Right ventricle myocardium inferior (tissue), 1 donor: ENCODE measurements around the gene ZNF277. TPM values are rescaled to one million over a fixed set of nuclear protein-coding genes. Genes with fewer than 3 reads are reported as not detected.

Experiments
- ATAC-seq: fragments of 200-7000 bp; cut with Tn5 transposase; one replicate; pipeline ENCODE4 v1.9.1; 2020; ENCODE audit warnings: mild to moderate bottlenecking, moderate library complexity
- DNase-seq: peaks from one replicate; pipeline ENCODE4 v3.0.0; 2021; ENCODE audit errors: missing footprints
- intact Hi-C: fragments of 100-400 bp; cut with DNase I; formaldehyde crosslinking; loops from one replicate; pipeline ENCODE4 v1.11.0; 2022
- total RNA-seq: library from RNA; stranded (reverse); fragmentation: NEBNext Ultra II Directional; extraction: Animal tissue kit (Norgen Biotek cat#: 25700); gene quantifications from one replicate; pipeline ENCODE4 v1.2.1, GENCODE V29; 2021
- donor health status: DM: no; HTN: yes; CAD: no; lungs with severe emphysema.

ZNF277 gene
- total RNA-seq, 1 donor from 2014 or later, result 15.7 TPM

- ATAC-seq (no peak), DNase-seq (no peak)
- intact Hi-C loops, result no loop called here
Observed at GRCh38 chr7:112267944-112268691, 61.6 kb downstream of the ZNF277 start.

- intact Hi-C loops, result no loop called here
- ATAC-seq (no peak), DNase-seq (no peak)
Observed at GRCh38 chr7:112271162-112271561, 64.7 kb downstream of the ZNF277 start.

GRCh38 chr7:112272921-112273561 is 66.5 kb downstream of the ZNF277 start:
- ATAC-seq, result no peak
- intact Hi-C loops, result no loop called here
- DNase-seq, result no peak

GRCh38 chr7:112279042-112279441 is 72.5 kb downstream of the ZNF277 start:
- ATAC-seq, result no peak
- intact Hi-C loops, result no loop called here
- DNase-seq, result no peak

- ATAC-seq (no peak), DNase-seq (no peak)
- intact Hi-C loops, result no loop called here
Observed at GRCh38 chr7:112280267-112280666, 73.8 kb downstream of the ZNF277 start.

- ATAC-seq (no peak), DNase-seq (no peak)
- intact Hi-C loops, result no loop called here
Observed at GRCh38 chr7:112282476-112283188, 76.1 kb downstream of the ZNF277 start.

GRCh38 chr7:112283382-112283910 is 77.0 kb downstream of the ZNF277 start:
- DNase-seq (no peak), ATAC-seq (no peak)
- intact Hi-C loops, result no loop called here

- DNase-seq (no peak), ATAC-seq (no peak)
- intact Hi-C loops, result no loop called here
Observed at GRCh38 chr7:112286250-112287086, 80.0 kb downstream of the ZNF277 start.

GRCh38 chr7:112288301-112288700 is 81.8 kb downstream of the ZNF277 start:
- DNase-seq (no peak), ATAC-seq (no peak)
- intact Hi-C loops, result no loop called here

GRCh38 chr7:112290065-112290464 is 83.6 kb downstream of the ZNF277 start:
- ATAC-seq (no peak), DNase-seq (no peak)
- intact Hi-C loops, result no loop called here

GRCh38 chr7:112292162-112292561 is 85.7 kb downstream of the ZNF277 start:
- intact Hi-C loops, result no loop called here
- no peak for ATAC-seq
- DNase-seq, result no peak

- no peak for ATAC-seq
- DNase-seq, result no peak
- intact Hi-C loops, result no loop called here
Observed at GRCh38 chr7:112293416-112293815, 86.9 kb downstream of the ZNF277 start.

- DNase-seq (no peak), ATAC-seq (no peak)
- intact Hi-C loops, result no loop called here
Observed at GRCh38 chr7:112296432-112296831, 89.9 kb downstream of the ZNF277 start.

- intact Hi-C loops, result no loop called here
- ATAC-seq (no peak), DNase-seq (no peak)
Observed at GRCh38 chr7:112297681-112298080, 91.2 kb downstream of the ZNF277 start.

GRCh38 chr7:112298543-112299100 is 92.1 kb downstream of the ZNF277 start:
- DNase-seq, result no peak
- ATAC-seq, result no peak
- intact Hi-C loops, result no loop called here

- no peak for DNase-seq
- ATAC-seq, result no peak
- intact Hi-C loops, result no loop called here
Observed at GRCh38 chr7:112300072-112300471, 93.6 kb downstream of the ZNF277 start.

GRCh38 chr7:112300831-112301407 is 94.4 kb downstream of the ZNF277 start:
- no peak for DNase-seq
- ATAC-seq, result no peak
- intact Hi-C loops, result no loop called here

GRCh38 chr7:112302566-112302965 is 96.1 kb downstream of the ZNF277 start:
- ATAC-seq, result no peak
- intact Hi-C loops, result no loop called here
- no peak for DNase-seq
